HG02798 (cell line): Measurements from ENCODE around the gene COL21A1.

Experiments
- ATAC-seq: cut with Tn5 transposase; IDR thresholded peaks from one replicate; pipeline ENCODE4 v1.9.1; 2021; ENCODE audit warnings: mild to moderate bottlenecking; ENCODE audit not compliant: unreplicated experiment, poor library complexity

Gene COL21A1

DNA sequence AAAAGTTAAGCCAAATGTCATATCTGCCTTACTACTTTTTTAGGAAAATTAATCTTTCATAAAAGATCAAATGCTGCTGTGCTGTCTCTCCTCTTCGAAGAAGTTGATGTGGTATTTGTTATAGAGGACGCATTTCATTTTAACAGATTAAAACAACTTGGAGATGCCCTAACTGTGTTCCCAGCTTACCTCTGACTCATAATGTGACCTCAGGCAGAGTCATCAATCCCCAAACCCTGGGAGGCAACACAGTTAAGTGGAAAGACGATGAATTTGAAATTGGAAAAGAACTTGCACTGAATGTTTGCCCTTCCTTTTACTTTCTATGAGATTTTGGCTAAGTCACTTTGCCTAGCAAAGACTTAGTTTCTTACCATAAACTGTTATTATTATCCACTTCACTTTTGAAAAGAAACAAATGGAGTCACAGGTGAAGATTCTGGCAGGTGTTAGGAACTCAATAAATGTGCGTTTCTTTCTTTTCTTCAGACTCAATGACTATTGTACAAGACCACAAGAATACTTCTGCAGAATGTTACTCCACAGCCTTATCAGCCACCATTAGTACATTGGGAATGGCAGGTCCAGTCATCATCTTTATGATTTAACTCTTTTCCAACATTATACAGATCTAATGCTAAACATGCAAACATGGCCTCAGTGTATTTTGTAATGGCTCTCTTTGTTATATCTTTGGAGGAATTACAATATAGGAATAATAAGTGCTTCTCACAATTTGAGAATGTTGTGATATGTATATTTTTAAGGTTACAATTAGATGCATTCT is 102.6 kb downstream of the COL21A1 start:
- ATAC-seq = no peak

DNA sequence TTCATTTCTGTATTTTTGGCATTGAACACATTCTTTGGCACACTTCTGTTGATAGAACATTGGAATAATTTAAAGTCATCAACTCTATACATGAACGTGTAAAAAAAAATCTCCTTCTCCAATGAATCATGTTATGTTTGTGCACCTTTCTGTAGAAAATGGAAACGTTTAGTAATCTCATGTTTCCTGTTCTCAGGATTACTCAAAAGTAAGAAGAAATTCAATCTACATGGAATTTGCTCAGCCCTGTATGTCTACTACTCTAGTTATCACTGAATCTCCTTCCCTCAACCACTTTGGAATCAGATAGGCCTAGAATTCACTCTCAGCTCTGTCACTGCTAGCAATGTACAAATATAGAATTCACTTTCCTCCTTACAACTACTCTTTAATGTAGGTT is 103.6 kb downstream of the COL21A1 start:
- ATAC-seq = no peak

DNA sequence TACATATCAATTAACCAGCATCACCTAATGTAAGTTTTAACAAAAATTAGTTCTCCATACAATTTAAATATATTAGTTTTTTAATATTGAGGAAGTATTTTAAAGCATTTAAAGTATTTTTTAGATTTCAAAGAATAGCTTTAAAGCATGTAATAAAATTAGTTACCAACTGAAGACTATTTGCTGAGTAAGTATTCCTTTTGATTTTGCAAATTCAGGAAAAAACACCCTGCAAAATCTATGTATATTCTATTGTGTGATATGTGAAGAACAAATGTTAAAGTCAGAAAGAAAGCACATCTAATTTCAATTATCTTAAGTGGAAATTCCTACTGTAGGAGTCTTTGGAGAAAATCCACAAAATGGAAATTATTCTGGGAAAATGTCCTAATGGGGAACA is 107.3 kb downstream of the COL21A1 start:
- ATAC-seq = no peak

DNA sequence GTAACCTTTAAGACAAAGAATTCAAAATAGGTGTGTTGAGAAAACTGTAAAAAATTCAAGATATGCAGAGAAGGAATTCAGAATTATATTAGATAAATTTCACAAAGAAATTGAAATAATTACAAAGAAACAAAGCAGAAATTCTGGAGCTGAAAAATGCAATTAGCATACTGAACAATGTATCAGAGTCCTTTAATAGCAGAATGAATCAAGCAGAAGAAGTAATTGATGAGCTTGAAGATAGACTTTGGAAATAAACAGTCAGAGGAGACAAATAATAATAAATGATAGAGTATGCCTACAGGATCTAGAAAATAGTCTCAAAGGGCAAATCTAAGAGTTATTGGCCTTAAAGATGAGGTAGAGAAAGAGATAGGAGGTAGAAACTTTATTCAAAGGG is 131.7 kb downstream of the COL21A1 start:
- no peak for ATAC-seq

DNA sequence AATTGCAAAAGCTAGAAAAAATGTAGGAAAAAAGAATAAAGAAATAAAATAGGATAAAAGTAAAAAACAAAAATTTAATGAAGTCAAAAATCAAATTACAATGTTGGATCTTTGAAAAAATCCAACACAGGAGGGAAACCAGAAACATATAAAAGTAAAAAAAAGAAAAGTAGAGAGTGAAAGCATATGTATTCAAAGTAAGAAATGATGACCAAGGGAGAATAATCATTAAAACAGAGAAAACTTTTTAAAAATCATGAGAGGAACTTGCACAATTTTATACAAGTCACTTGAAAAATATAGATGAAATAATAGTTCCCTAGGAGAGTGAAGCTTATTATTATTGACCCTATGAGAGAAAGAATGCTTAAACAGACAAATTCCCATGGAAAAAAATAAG is 138.2 kb downstream of the COL21A1 start:
- no peak for ATAC-seq

DNA sequence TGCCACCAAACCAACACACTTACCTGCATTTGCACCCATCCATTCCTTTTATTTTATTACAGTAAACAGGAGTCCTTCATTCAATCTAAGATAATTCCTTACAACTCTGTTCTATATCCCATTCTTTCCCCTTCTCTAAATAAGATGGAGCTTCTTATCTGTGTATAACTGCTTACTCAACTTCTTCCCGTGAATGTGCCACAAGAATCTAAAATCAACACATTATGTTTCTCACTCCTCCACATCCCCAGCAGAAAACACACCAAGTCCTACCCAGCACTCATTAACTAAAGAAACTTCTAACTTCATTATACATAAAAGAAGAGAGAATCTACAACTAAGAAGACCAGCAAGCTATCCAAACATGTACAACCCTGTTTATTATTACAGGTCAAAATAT is 141.1 kb downstream of the COL21A1 start:
- no peak for ATAC-seq

GRCh38 chr6:56104591-56104990 is 142.8 kb downstream of the COL21A1 start:
- ATAC-seq = no peak

- ATAC-seq = no peak
Measured at GRCh38 chr6:56102216-56102615, 145.2 kb downstream of the COL21A1 start.

DNA sequence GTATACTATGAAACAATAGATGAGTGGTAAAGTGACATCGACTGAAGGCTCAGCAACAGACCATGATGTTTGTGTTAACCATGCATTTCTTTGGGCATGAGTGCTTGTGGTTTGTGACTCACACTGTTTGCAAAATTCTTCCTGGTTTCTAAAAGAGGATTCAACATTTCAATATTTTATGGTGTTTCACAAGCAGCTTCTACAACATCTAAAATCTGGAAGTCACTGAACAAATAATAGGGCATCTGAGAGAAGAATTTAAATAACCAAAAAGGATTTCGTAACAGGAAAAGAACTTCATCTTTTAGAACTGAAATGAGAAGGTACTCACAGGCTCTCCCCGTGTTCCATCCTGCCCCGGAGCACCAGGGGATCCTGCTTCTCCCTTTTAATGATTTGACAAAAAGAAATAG is 146.2 kb downstream of the COL21A1 start:
- no peak for ATAC-seq

DNA sequence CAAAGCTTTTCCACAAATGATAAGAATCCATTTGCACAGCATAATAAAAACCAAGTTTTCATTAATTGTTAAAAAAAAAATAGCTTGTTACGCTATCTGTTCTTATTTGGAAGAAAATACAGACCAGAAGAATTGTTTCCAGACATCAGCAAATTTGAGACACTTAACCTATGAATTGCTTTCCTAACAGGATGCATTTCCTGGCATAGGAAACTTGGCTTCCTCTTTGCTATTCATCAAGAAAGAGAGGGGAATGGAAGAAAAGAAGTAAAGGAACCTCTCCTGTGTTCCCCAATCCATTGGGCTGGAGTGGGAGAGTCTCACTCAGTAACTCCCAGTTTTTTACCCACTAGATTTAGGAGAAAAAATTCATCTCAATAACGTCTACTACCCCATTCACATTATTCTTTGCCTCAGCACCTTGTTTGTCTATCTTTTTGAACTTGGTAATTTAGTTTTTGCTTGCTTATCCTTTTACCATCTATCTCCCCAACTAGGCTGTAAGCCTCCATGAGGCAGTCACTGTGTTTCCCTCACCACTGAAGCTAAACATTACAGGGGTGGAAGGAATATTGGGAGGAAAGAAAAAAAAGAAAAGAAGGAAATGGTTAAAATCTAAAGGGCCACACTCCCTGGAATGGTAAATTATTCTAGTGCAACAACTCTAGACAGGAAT is 150.3 kb downstream of the COL21A1 start:
- no peak for ATAC-seq

GRCh38 chr6:56096541-56096940 is 150.8 kb downstream of the COL21A1 start:
- ATAC-seq = no peak

GRCh38 chr6:56093776-56094175 is 153.6 kb downstream of the COL21A1 start:
- ATAC-seq = no peak

- no peak for ATAC-seq
Measured at GRCh38 chr6:56091159-56091869, 156.1 kb downstream of the COL21A1 start.

GRCh38 chr6:56088641-56089040 is 158.7 kb downstream of the COL21A1 start:
- no peak for ATAC-seq

- ATAC-seq = no peak
Measured at GRCh38 chr6:56087421-56087820, 160.0 kb downstream of the COL21A1 start.

DNA sequence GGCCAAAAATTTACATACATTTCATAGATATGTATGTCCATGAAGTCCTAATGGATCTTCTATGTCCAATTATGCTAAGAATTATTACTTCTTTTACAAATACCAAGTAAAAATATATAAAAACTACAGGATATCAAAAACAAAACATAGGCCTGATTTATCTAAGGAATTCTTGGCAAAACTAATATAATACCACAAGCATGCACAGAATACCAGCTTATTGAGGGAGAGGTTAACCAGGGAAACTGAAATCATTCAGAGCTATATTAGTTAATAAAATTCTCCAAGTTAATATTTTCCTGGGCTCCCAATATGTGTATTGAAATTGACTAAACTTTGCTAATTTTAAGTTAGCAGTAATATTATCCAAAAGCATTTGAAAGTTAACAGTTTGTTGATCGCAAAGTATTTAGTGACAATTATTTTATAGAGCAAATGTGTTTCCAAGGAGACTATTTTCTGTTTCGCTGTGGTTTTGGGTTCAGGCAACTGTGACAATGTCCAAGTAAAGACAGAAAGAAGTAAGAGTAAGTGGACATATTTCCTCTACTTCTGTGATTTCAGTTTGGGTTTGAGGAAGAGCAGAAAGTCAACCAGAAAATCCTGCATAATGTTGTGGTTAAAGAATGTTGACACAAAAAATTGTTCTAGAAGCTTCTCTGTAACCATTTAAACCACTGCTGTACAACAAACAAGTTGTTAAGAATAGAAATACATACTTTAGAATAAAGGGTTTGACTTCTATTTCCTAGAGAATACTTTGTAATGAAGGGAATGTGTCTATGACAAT is 167.4 kb downstream of the COL21A1 start:
- ATAC-seq = no peak

DNA sequence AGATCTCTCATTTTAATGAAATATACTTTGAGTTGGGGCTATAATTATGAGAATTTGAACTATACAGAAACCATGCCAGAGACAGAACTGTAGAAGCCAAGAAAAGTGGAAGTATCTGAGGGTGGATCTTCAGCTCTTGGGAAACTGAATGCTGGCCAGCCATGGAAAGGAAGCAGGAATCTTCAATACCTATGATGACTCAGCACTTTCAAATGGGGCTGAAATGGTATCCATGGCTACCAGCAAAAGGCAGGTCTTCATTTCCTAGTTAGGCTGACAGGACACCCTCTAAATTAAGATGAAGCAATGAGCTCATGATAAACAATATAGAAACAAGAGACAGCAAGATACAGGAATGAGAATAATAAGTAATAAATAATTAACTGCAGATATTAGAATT is 171.3 kb downstream of the COL21A1 start:
- ATAC-seq = no peak

- no peak for ATAC-seq
Measured at GRCh38 chr6:56073761-56074160, 173.6 kb downstream of the COL21A1 start.

DNA sequence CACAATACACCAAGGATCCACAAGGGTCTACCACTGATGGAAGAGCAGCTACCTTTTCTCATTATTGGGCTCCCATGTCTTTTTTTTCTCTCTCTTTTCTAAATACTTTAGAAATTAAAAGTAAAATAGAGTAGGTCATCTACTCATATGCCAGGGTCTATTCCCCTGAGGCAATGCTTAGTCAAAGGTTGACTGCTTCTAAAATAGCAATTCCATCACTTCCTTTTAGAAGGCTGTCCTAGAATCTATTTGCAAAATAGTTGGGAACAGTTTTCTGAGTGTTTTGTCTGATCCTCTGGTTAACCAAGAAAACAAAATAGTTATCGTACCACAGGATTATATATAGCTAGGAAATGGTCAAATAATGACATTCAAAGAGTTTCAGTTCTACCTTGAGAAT is 174.1 kb downstream of the COL21A1 start:
- ATAC-seq = no peak

DNA sequence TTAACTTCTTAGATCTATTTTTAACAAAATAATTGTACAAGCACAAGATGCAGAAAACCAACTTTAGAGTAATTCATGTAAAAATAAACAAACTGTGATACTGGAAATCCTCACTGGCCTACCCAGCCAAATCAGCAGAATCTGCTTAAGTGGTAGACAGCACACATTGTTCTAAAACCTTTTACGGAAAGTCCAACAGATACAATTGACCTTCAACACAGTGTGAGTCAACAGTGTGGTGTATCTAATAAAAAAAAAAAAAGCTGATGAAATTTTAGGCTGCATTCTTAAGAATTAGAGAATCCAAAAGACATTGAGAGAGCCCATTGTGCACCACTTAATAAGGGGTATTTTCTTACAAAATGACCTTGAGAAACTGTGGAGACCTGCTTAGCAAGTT is 174.5 kb downstream of the COL21A1 start:
- no peak for ATAC-seq

DNA sequence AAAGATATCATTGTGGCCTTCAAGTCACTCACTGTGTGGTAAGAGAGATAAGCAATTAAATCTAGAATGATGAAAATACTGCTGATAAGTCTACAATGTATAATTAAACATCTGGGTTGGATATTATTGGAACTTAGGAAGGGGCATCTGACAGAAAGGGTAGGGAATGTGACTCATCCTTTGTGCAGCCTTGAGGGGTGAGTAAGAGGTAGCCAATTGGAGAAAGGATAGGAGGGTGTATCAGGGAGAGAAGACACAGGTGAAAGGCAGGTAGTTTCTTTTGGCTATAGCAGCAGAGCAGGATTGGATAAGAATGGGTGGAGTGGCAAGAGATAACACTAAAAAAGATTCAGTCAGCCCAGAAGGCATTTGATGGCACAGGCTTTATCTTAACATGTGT is 182.0 kb downstream of the COL21A1 start:
- ATAC-seq = no peak
